Measurements from ENCODE around the gene KIF1A.

- no peak for TF ChIP-seq REST (IDR thresholded peaks at IDR 0.05; ENCODE audit: low read depth)
- TF ChIP-seq EP300 (IDR thresholded peaks at IDR 0.05; ENCODE audit: borderline replicate concordance) = no peak
- no peak for TF ChIP-seq TAF1 (IDR thresholded peaks at IDR 0.05; ENCODE audit: low read depth)
- TF ChIP-seq CREB1 (IDR thresholded peaks at IDR 0.05; ENCODE audit: low read depth) = no peak
Measured at GRCh38 chr2:240769096-240769495, 50.9 kb downstream of the KIF1A start.

All from Ishikawa (cell line).